Activated T-helper 1 cell treated with anti-CD3 and anti-CD28 coated beads, Interleukin-2, amount 50 U/mL, for 16 hours (primary cell): Measurements from ENCODE around the gene ZNF554.
"Not testable (repeated sequence)": the region's sequence is repeated elsewhere in the genome, so short reads cannot be mapped to it uniquely, and the experiment has no call there.

ENCODE experiments used
- DNase-seq, 2 donors: peaks; one replicate each; pipeline ENCODE4 v3.0.0-alpha.2; 2020; ENCODE audit warnings: low read depth in 1 of 2, low spot score in 1 of 2

Gene ZNF554

DNA sequence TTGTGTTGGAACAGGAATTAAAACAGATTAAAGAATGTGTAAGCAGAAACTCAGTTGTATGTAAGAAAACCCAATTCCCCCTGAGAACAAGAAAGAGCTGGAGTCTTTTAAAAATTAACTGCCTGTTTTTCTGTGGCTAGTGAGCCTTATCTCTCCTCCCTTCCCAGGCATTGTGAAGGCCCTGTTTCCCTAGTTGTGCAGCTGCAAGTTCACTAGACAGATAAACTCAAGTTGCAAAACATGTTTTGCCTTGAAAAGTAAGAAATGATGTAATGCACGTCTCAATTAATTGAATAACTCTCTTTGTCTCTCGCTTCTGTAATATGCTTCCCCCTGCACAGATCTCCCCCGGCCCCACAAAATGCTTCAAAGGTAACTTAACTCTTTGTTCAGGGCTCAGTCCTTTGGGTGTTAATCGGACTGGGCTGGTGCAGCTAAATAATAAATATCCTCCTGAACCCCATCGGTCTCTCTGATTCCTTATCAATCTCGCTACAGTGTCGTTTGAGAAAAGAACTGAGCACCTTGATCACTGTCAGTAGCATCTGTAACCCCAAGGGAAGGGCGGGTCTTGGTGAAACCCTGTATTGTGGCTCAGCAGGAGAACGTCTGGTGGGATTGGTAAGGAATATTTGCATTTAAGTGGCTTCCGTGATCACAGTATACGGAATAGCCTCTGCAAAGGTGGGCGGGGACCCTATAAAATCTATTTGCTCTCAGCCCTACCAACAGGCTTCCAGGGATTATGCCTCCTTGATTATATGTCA is 45.8 kb downstream of the ZNF554 start:
- DNase-seq = no peak

GRCh38 chr19:2866495-2867024 is 46.9 kb downstream of the ZNF554 start:
- no peak for DNase-seq

DNA sequence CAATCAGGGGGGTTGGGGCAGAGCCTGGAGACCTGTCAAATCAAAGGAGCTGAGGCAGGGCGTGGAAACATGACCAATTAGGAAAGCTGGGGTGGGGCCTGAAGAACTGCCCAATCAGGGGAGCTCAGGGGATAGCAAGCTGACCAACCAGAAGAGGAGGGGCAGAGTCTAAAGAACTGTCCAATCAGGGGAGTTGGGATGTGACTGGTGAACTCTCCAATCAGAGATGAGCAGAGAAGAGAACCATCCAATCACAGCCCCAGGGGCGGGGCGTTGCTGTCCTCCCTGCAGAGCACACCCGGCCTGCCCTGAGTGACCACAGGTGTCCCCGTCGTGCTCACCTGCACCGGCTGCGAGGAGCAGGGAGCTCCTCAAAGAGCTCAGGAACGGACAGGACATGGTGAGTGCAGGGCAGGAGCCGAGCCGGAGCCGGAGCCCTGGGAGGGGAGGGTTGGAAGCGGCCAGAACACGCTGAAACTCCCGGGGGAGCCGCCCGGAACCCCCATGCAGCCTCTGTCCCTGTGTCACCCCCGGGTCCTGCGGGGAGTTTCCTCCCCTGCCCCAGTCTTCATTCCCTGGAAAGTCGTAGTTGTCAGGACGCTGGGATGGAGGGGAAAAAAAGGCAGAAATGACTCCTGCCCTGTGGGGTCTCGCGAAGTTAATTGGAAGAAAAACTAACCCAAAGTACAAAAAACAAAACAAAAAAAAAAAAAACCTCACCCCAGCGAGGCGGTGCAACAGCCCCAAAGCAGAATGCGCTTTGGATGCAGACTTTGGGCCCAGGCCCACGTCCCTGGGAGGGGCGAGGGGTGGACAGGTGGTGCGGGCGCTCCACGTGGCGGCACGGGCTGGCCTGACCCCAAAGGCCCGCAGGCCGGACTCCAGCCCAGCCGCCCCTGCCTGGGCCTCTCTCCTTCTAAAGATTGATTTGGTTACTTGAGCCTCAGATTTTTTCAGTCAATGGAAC is 47.6 kb downstream of the ZNF554 start, which contains the start of gene ZNF556:
TSS of gene ZNF556 (plus strand) at position 311 of the 967 bp plus-strand sequence. CDS start at position 398, 87 bp downstream.
- DNase-seq = no peak

DNA sequence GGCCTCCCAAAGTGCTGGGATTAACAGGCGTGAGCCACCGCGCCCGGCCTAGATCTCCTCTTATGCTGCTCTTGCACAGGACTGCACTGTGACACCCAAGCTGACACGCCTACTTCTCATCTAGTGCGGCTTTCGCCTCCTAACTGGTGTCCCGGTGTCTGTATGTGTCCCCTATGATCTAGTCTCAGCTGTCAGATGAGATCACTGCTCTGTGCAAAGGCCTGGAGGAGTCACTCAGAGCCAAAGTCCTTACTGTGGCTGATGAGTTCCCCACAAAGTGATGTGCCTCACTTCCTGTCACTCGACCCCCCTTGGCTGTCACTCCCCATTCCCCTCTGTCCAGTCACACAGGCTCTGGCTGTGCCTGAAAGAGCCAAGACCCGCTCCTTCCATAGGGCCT is 50.0 kb downstream of the ZNF554 start:
- DNase-seq = no peak

GRCh38 chr19:2872175-2872574 is 52.5 kb downstream of the ZNF554 start:
- not testable (repeated sequence) for DNase-seq

- DNase-seq = no peak
Measured at GRCh38 chr19:2877398-2878331, 58.0 kb downstream of the ZNF554 start.

DNA sequence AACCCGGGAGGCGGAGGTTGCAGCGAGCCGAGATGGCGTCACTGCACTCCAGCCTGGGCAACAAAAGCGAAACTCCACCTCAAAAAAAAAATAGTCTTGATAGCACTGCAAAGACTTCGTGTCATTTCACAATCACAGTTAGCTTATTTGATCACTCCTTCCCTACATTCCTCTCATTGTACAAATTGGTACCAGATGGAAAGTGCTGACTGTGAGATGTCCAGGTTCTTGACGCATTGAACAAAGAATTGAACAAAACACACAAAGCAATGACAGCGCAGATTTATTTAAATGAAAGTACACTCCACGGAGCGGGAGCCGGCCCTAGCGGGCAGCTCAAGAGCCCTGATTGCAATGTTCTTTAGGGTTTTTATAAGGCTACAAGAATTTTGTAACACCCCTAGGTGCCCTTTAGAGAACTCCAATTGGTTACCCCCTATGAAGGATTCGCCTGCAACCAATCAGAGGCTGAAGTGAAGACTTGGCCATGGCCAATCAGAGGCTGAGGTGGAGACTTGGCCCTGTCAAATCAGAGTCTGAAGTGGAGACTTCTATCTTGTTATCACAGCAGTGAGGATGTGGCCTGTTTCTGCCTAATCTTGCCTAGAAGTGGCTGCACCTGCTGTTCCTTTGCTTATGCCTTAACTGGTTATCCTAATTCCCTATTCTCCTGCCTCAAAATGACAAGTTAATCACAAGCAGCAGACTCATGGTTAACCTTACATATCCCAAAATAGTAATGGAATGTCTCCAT is 64.2 kb downstream of the ZNF554 start:
- no peak for DNase-seq

- DNase-seq = no peak
Measured at GRCh38 chr19:2885736-2886135, 66.1 kb downstream of the ZNF554 start.
